C4-2B (cell line): Measurements from ENCODE around the gene FKBP10.

Source experiments
- ZFX ChIP-seq: fragments of 450-650 bp; IDR thresholded peaks from 2 replicates; pipeline ENCODE4 v1.6.1; 2017
- TF ChIP-seq, protein P1 (sequence below): fragments of 450-650 bp; conservative IDR thresholded peaks from 2 replicates; pipeline ENCODE4 v1.5.1; 2017; ENCODE audit warnings: mild to moderate bottlenecking

DNA sequence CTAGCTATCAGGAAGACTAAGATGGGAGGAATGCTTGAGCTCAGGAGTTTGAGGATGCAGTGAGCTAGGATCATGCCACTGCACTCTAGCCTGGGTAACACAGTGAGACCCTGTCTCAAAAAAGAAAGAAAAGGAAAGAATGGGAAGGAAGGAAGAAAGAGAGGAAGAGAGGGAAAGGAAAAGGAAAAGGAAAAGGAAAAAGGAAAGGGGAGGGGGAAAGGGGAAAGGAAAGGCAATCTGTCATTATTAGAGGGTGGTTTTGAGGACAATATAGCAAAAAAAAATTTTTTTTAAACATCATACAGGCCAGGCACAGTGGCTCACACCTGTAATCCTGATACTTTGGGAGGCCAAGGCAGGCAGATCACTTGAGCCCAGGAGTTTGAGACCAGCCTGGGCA is 46.7 kb upstream of the FKBP10 start:
- TF ChIP-seq, protein P1, sequence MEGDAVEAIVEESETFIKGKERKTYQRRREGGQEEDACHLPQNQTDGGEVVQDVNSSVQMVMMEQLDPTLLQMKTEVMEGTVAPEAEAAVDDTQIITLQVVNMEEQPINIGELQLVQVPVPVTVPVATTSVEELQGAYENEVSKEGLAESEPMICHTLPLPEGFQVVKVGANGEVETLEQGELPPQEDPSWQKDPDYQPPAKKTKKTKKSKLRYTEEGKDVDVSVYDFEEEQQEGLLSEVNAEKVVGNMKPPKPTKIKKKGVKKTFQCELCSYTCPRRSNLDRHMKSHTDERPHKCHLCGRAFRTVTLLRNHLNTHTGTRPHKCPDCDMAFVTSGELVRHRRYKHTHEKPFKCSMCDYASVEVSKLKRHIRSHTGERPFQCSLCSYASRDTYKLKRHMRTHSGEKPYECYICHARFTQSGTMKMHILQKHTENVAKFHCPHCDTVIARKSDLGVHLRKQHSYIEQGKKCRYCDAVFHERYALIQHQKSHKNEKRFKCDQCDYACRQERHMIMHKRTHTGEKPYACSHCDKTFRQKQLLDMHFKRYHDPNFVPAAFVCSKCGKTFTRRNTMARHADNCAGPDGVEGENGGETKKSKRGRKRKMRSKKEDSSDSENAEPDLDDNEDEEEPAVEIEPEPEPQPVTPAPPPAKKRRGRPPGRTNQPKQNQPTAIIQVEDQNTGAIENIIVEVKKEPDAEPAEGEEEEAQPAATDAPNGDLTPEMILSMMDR = no peak
- no peak for TF ChIP-seq ZFX
